ENCODE data around the gene THBS1. TPM values are rescaled to one million over a fixed set of nuclear protein-coding genes. Genes with fewer than 3 reads are reported as not detected.

THBS1 gene
- total RNA-seq, 2 experiments from 2014 or later, result 0.51 TPM; not detected in 1

DNA sequence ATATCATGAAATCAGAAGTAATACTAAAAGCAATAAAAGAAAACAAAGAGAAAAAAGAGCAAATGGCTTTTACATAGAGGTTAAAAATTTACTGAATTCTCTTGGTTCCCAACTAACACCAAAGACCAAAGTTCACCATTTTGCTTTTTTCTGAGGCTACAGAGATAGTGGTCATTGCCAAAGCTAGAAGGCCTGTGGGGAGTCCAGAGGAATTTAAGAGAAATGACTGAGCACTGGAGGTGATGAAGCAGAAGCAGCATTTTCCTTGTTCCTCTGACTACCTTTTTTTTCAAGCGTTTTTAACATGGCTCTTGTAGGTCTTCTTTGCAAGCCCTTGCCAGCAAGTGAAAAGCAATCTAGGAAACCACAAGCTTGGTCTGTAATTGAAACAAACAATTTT, 58.2 kb downstream of the THBS1 start:
- Histone ChIP-seq H3K9me2 (ENCODE audit: insufficient read depth, low read length) (no peaks in the 10 kb centered on the region), H3K4me3 (ENCODE audit: low read depth, low read length, poor library complexity, severe bottlenecking) (no peak overlapping the region), H2AFZ (ENCODE audit: low read length) (no peak overlapping the region), H4K20me1 (ENCODE audit: insufficient read depth, low read length) (no peaks in the 10 kb centered on the region), H3K27ac (ENCODE audit: low read depth, low read length, poor library complexity, severe bottlenecking) (no peak overlapping the region), H3K36me3 (ENCODE audit: insufficient read depth, low read length) (no peaks in the 10 kb centered on the region), H3K4me1 (ENCODE audit: insufficient read depth, low read length, poor library complexity, severe bottlenecking) (no peaks in the 10 kb centered on the region), H3K4me2 (ENCODE audit: low read length) (no peak overlapping the region), H3K79me2 (ENCODE audit: insufficient read depth, low read depth, low read length) (no peaks in the 10 kb centered on the region), H3K9me3 (ENCODE audit: low read length) (no peaks in the 10 kb centered on the region)
- no peak for DNase-seq (ENCODE audit: low spot score)
- ChIA-PET POLR2A (no interaction called here), CTCF (ENCODE audit: unreplicated experiment) (no interaction called here)
- BruUV-seq (replicated peaks), result no TSS peak
- TF ChIP-seq, protein P1, sequence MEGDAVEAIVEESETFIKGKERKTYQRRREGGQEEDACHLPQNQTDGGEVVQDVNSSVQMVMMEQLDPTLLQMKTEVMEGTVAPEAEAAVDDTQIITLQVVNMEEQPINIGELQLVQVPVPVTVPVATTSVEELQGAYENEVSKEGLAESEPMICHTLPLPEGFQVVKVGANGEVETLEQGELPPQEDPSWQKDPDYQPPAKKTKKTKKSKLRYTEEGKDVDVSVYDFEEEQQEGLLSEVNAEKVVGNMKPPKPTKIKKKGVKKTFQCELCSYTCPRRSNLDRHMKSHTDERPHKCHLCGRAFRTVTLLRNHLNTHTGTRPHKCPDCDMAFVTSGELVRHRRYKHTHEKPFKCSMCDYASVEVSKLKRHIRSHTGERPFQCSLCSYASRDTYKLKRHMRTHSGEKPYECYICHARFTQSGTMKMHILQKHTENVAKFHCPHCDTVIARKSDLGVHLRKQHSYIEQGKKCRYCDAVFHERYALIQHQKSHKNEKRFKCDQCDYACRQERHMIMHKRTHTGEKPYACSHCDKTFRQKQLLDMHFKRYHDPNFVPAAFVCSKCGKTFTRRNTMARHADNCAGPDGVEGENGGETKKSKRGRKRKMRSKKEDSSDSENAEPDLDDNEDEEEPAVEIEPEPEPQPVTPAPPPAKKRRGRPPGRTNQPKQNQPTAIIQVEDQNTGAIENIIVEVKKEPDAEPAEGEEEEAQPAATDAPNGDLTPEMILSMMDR (conservative IDR thresholded peaks at IDR 0.05; ENCODE audit: low read length), result no peak
- TF ChIP-seq EZH2phosphoT487 (IDR thresholded peaks at IDR 0.05; ENCODE audit: borderline replicate concordance, low read depth, low read length), result no peak
- intact Hi-C loops (cut with micrococcal nuclease; ENCODE audit: unreplicated experiment), result no loop called here

DNA sequence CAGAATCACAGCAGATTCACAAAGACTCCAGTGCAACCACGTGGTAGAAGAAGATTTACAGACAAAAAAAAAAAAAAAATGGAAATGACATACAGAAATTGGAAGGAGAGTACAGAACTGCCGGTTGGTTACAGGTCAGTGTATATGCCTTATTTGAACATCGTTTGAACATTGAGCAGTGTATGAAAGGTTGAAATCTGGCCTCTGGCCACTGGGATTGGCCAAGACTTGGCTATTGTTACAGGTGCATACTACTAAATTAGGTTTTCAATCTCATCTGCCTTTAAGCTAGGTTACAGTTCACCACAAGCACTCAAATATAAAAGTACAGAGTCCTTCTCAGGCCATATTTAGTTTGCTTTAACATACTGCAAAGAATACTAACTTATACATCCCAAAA, 59.8 kb downstream of the THBS1 start:
- H2AFZ ChIP-seq (ENCODE audit: low read length), result no peak overlapping the region
- intact Hi-C loops (cut with micrococcal nuclease; ENCODE audit: unreplicated experiment), result no loop called here
- no peak overlapping the region for H3K4me2 ChIP-seq (ENCODE audit: low read length)
- DNase-seq (ENCODE audit: low spot score), result no peak
- ChIA-PET POLR2A (interaction anchor here (1.5 kb wide), 1 partner anchor 11 kb away, joined by 4 read pairs; no protein-coding TSS in a partner anchor), CTCF (ENCODE audit: unreplicated experiment) (no interaction called here)
- no peaks in the 10 kb centered on the region for H3K4me1 ChIP-seq (ENCODE audit: insufficient read depth, low read length, poor library complexity, severe bottlenecking)
- no TSS peak for BruUV-seq (replicated peaks)
- H3K36me3 ChIP-seq (ENCODE audit: insufficient read depth, low read length), result no peaks in the 10 kb centered on the region
- no peak for TF ChIP-seq EZH2phosphoT487 (IDR thresholded peaks at IDR 0.05; ENCODE audit: borderline replicate concordance, low read depth, low read length)
- TF ChIP-seq, protein P1 (conservative IDR thresholded peaks at IDR 0.05; ENCODE audit: low read length), result no peak
- H3K27ac ChIP-seq (ENCODE audit: low read depth, low read length, poor library complexity, severe bottlenecking), result no peak overlapping the region
- H4K20me1 ChIP-seq (ENCODE audit: insufficient read depth, low read length), result no peaks in the 10 kb centered on the region
- H3K79me2 ChIP-seq (ENCODE audit: insufficient read depth, low read depth, low read length), result no peaks in the 10 kb centered on the region
- H3K9me3 ChIP-seq (ENCODE audit: low read length), result no peaks in the 10 kb centered on the region
- no peaks in the 10 kb centered on the region for H3K9me2 ChIP-seq (ENCODE audit: insufficient read depth, low read length)
- no peak overlapping the region for H3K4me3 ChIP-seq (ENCODE audit: low read depth, low read length, poor library complexity, severe bottlenecking)

DNA sequence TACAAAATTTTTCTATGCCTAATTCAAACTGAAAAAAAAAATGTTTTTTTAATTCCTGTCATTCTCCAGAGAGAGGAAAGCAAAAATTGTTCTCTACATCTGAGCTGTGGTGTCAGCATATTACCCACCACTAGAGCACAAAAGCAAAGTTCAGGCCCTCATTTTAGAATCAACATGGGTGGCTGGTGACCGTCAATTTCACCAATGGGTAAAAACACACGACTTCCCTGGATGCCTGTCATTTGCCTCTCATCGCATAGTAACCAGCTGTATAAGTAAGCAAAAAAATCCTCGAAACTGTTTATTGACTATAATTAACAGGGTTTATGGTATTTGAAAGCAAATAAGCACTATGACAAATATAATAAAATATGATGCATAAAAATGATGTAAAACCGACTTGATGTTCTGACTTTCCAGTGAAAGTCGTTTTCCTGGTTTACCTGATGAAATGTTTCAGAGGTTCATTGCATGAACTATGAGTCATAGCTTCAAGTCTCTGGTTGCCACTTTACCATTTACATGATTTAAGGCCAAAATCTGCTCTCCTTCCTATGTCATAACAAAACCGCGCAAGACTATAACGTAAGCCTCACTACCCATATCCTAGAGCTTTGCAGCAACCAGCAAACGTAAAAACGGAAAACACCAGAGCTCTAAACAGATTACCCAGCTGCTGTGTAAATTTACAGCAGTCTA, 60.5 kb downstream of the THBS1 start:
- H3K79me2 ChIP-seq (ENCODE audit: insufficient read depth, low read depth, low read length), result no peaks in the 10 kb centered on the region
- TF ChIP-seq EZH2phosphoT487 (IDR thresholded peaks at IDR 0.05; ENCODE audit: borderline replicate concordance, low read depth, low read length), result no peak
- TF ChIP-seq, protein P1 (conservative IDR thresholded peaks at IDR 0.05; ENCODE audit: low read length), result no peak
- no peak overlapping the region for H3K4me2 ChIP-seq (ENCODE audit: low read length)
- intact Hi-C loops (cut with micrococcal nuclease; ENCODE audit: unreplicated experiment), result no loop called here
- no peaks in the 10 kb centered on the region for H3K36me3 ChIP-seq (ENCODE audit: insufficient read depth, low read length)
- no peak overlapping the region for H3K4me3 ChIP-seq (ENCODE audit: low read depth, low read length, poor library complexity, severe bottlenecking)
- no peak overlapping the region for H2AFZ ChIP-seq (ENCODE audit: low read length)
- H4K20me1 ChIP-seq (ENCODE audit: insufficient read depth, low read length), result no peaks in the 10 kb centered on the region
- DNase-seq (ENCODE audit: low spot score), result no peak
- H3K4me1 ChIP-seq (ENCODE audit: insufficient read depth, low read length, poor library complexity, severe bottlenecking), result no peaks in the 10 kb centered on the region
- no TSS peak for BruUV-seq (replicated peaks)
- no peak overlapping the region for H3K27ac ChIP-seq (ENCODE audit: low read depth, low read length, poor library complexity, severe bottlenecking)
- ChIA-PET POLR2A (interaction anchor here (1.5 kb wide), 1 partner anchor 12 kb away, joined by 4 read pairs; no protein-coding TSS in a partner anchor), CTCF (ENCODE audit: unreplicated experiment) (no interaction called here)
- no peaks in the 10 kb centered on the region for H3K9me3 ChIP-seq (ENCODE audit: low read length)
- H3K9me2 ChIP-seq (ENCODE audit: insufficient read depth, low read length), result no peaks in the 10 kb centered on the region
